GM12878 (cell line): ENCODE results near the gene KDM6B. TPM values are rescaled to one million over a fixed set of nuclear protein-coding genes. Genes with fewer than 3 reads are reported as not detected.
A peak's percentile ranks its signal among the peaks of the same experiment; 100 is the strongest.

Experiments
- ATF7 ChIP-seq: fragments of 450-650 bp; IDR thresholded peaks from 2 replicates; pipeline ENCODE4 v1.6.1; 2016; ENCODE audit warnings: low read depth, mild to moderate bottlenecking
- CBX3 ChIP-seq: fragments of 200-600 bp; sonication (generic); IDR thresholded peaks from 2 replicates; pipeline ENCODE4 v1.6.1; 2016; ENCODE audit warnings: low read depth, borderline replicate concordance
- E2F4 ChIP-seq: IDR thresholded peaks from 2 replicates; pipeline ENCODE4 v1.6.1; 2012; ENCODE audit warnings: low read depth, low read length, improper control_type of control experiment
- FOXK2 ChIP-seq: fragments of 450-650 bp; IDR thresholded peaks from 2 replicates; pipeline ENCODE4 v1.6.1; 2017; ENCODE audit warnings: mild to moderate bottlenecking, moderate library complexity
- MXI1 ChIP-seq: fragments of 150-350 bp; IDR thresholded peaks from 2 replicates; pipeline ENCODE4 v1.6.1; 2011; ENCODE audit warnings: low read depth, mild to moderate bottlenecking, inconsistent platforms, low read length, improper control_type of control experiment
- NBN ChIP-seq: fragments of 450-650 bp; IDR thresholded peaks from 2 replicates; pipeline ENCODE4 v1.6.1; 2016
- NFYB ChIP-seq: IDR thresholded peaks from 2 replicates; pipeline ENCODE4 v1.6.1; 2011; ENCODE audit warnings: low read depth, mild to moderate bottlenecking, low read length, improper control_type of control experiment, moderate library complexity; ENCODE audit not compliant: insufficient read depth
- POLR2AphosphoS2 ChIP-seq: IDR thresholded peaks from 2 replicates; pipeline ENCODE4 v1.6.1; 2011; ENCODE audit warnings: low read depth, mild to moderate bottlenecking, low read length, improper control_type of control experiment, moderate library complexity
- POLR2AphosphoS5 ChIP-seq: IDR thresholded peaks from 2 replicates; pipeline ENCODE4 v1.6.1; 2011; ENCODE audit warnings: mild to moderate bottlenecking, low read length, inconsistent platforms
- RELA ChIP-seq: fragments of 450-650 bp; IDR thresholded peaks from 2 replicates; pipeline ENCODE4 v1.8.0; 2014; ENCODE audit warnings: borderline replicate concordance; ENCODE audit not compliant: partially characterized antibody
- SPI1 ChIP-seq: IDR thresholded peaks from 2 replicates; pipeline ENCODE4 v1.6.1; 2011; ENCODE audit warnings: low read depth, mild to moderate bottlenecking, low read length, moderate library complexity, borderline replicate concordance; ENCODE audit not compliant: insufficient read depth
- ZBTB11 ChIP-seq: fragments of 450-650 bp; formaldehyde crosslinking; IDR thresholded peaks from 2 replicates; pipeline ENCODE4 v1.5.0; 2022; ENCODE audit warnings: mild to moderate bottlenecking, missing genetic modification characterization
- ZZZ3 ChIP-seq: IDR thresholded peaks from 2 replicates; pipeline ENCODE4 v1.6.1; 2011; ENCODE audit warnings: low read depth; ENCODE audit not compliant: control insufficient read depth, insufficient read length
- polyA plus RNA-seq, 11 experiments: library from polyadenylated mRNA; depleted of rRNA in 4 of 11; unstranded in 6 of 11; stranded (reverse) in 5 of 11; fragments of >200 nt; fragmentation: Nextera tagmentation in 4 of 11; fragmentation: Illumina TruSeq in 1 of 11; extraction: Ambion mirVana in 4 of 11; extraction: Trizol in 1 of 11; gene quantifications; 1 replicate in 1 of 11; 2 replicates in 10 of 11; pipeline versions ENCODE4 v1.2.1 to v1.2.3, GENCODE V29; 2011 to 2016; ENCODE audit warnings: inconsistent platforms in 2 of 11, missing spikeins in 2 of 11, low read depth in 1 of 11
- total RNA-seq, 4 experiments: library from RNA; depleted of rRNA in 3 of 4; stranded (reverse); fragments of >200 nt in 3 of 4; fragmentation: Illumina TruSeq in 1 of 4; extraction: Trizol in 1 of 4; gene quantifications; 2 replicates each; pipeline versions ENCODE4 v1.2.1 to v1.2.3, GENCODE V29; 2013 to 2021
- TF ChIP-seq, protein P1 (sequence below): fragments of 450-650 bp; IDR thresholded peaks from 2 replicates; pipeline ENCODE4 v1.6.1; 2016; ENCODE audit warnings: mild to moderate bottlenecking
- TF ChIP-seq, protein P2 (sequence below): IDR thresholded peaks from 2 replicates; pipeline ENCODE4 v1.6.1; 2012; ENCODE audit warnings: improper control_type of control experiment, low read depth, low read length; ENCODE audit not compliant: insufficient replicate concordance

Gene KDM6B
- total and polyA plus RNA-seq, 10 of the 15 experiments (the other 5 are each of a cell fraction or from before 2014, with no cell fraction given), result 0.05 to 33.5 (median 2.3) TPM

- TF ChIP-seq, protein P1, sequence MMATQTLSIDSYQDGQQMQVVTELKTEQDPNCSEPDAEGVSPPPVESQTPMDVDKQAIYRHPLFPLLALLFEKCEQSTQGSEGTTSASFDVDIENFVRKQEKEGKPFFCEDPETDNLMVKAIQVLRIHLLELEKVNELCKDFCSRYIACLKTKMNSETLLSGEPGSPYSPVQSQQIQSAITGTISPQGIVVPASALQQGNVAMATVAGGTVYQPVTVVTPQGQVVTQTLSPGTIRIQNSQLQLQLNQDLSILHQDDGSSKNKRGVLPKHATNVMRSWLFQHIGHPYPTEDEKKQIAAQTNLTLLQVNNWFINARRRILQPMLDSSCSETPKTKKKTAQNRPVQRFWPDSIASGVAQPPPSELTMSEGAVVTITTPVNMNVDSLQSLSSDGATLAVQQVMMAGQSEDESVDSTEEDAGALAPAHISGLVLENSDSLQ, result peak; percentile 21; the same call in 1 of the 2 replicates
- TF ChIP-seq NFYB (peak; percentile 95), ZBTB11 (no peak), POLR2AphosphoS2 (peak; percentile 39; the same call in 1 of the 2 replicates), CBX3 (no peak), MXI1 (no peak), FOXK2 (peak; percentile 74), POLR2AphosphoS5 (peak; percentile 89), RELA (no peak), SPI1 (peak; percentile 82), NBN (no peak), E2F4 (no peak), ATF7 (peak; percentile 33; the same call in 1 of the 2 replicates), ZZZ3 (no peak)
- TF ChIP-seq, protein P2, sequence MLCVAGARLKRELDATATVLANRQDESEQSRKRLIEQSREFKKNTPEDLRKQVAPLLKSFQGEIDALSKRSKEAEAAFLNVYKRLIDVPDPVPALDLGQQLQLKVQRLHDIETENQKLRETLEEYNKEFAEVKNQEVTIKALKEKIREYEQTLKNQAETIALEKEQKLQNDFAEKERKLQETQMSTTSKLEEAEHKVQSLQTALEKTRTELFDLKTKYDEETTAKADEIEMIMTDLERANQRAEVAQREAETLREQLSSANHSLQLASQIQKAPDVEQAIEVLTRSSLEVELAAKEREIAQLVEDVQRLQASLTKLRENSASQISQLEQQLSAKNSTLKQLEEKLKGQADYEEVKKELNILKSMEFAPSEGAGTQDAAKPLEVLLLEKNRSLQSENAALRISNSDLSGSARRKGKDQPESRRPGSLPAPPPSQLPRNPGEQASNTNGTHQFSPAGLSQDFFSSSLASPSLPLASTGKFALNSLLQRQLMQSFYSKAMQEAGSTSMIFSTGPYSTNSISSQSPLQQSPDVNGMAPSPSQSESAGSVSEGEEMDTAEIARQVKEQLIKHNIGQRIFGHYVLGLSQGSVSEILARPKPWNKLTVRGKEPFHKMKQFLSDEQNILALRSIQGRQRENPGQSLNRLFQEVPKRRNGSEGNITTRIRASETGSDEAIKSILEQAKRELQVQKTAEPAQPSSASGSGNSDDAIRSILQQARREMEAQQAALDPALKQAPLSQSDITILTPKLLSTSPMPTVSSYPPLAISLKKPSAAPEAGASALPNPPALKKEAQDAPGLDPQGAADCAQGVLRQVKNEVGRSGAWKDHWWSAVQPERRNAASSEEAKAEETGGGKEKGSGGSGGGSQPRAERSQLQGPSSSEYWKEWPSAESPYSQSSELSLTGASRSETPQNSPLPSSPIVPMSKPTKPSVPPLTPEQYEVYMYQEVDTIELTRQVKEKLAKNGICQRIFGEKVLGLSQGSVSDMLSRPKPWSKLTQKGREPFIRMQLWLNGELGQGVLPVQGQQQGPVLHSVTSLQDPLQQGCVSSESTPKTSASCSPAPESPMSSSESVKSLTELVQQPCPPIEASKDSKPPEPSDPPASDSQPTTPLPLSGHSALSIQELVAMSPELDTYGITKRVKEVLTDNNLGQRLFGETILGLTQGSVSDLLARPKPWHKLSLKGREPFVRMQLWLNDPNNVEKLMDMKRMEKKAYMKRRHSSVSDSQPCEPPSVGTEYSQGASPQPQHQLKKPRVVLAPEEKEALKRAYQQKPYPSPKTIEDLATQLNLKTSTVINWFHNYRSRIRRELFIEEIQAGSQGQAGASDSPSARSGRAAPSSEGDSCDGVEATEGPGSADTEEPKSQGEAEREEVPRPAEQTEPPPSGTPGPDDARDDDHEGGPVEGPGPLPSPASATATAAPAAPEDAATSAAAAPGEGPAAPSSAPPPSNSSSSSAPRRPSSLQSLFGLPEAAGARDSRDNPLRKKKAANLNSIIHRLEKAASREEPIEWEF, result no peak
Observed at GRCh38 chr17:7844292-7845154, 10.5 kb downstream of the KDM6B start (continued).
